Neural cell (in vitro differentiated cells): ENCODE results near the gene PLCXD3. TPM values are rescaled to one million over a fixed set of nuclear protein-coding genes. Genes with fewer than 3 reads are reported as not detected.

Experiments used
- H2AFZ ChIP-seq: fragments of 200-600, 300-800 bp; sonication (generic), shearing (Covaris generic); 2 replicates; pipeline ENCODE4 v1.6.0; 2014; ENCODE audit warnings: low read depth, mild to moderate bottlenecking, antibody characterized with exemption, low read length, moderate library complexity
- H3F3A ChIP-seq: fragments of 200-600 bp; shearing (Covaris generic); 2 replicates; pipeline ENCODE4 v1.6.1; 2016; ENCODE audit warnings: mild to moderate bottlenecking, moderate library complexity, mixed read lengths, antibody characterized with exemption, low read length; ENCODE audit not compliant: insufficient read depth, poor library complexity, severe bottlenecking
- H3K27ac ChIP-seq: fragments of 200-600, 300-800 bp; sonication (generic), shearing (Covaris generic); 2 replicates; pipeline ENCODE4 v1.5.1; 2014; ENCODE audit warnings: mild to moderate bottlenecking, low read length, moderate library complexity
- H3K27me3 ChIP-seq: fragments of 300-800, 200-600 bp; sonication (generic), shearing (Covaris generic); 2 replicates; pipeline ENCODE4 v1.6.0; 2014; ENCODE audit warnings: mild to moderate bottlenecking, low read depth, low read length, moderate library complexity; ENCODE audit not compliant: insufficient read depth
- H3K36me3 ChIP-seq: fragments of 300-800, 200-600 bp; sonication (generic), shearing (Covaris generic); 2 replicates; pipeline ENCODE4 v1.5.1; 2014; ENCODE audit warnings: mild to moderate bottlenecking, antibody characterized with exemption, low read length, moderate library complexity; ENCODE audit not compliant: insufficient read depth
- H3K4me2 ChIP-seq: fragments of 300-800, 200-600 bp; sonication (generic), shearing (Covaris generic); 2 replicates; pipeline ENCODE4 v1.6.0; 2014; ENCODE audit warnings: mild to moderate bottlenecking, low read length
- H3K4me3 ChIP-seq: fragments of 300-800, 200-600 bp; sonication (generic), shearing (Covaris generic); 2 replicates; pipeline ENCODE4 v1.5.1; 2014; ENCODE audit warnings: mild to moderate bottlenecking, low read length, moderate library complexity
- H3K79me2 ChIP-seq: fragments of 200-600 bp; shearing (Covaris generic); replicated peaks from 2 replicates; pipeline ENCODE4 v1.6.0; 2014; ENCODE audit warnings: mild to moderate bottlenecking, low read length, moderate library complexity; ENCODE audit not compliant: insufficient read depth
- H3K9ac ChIP-seq: fragments of 300-800, 200-600 bp; sonication (generic), shearing (Covaris generic); 2 replicates; pipeline ENCODE4 v1.6.1; 2016; ENCODE audit warnings: mild to moderate bottlenecking, low read length, mixed read lengths
- H3K9me2 ChIP-seq: fragments of 200-600 bp; shearing (Covaris generic); 2 replicates; pipeline ENCODE4 v1.6.1; 2016; ENCODE audit warnings: mild to moderate bottlenecking, low read length, mixed read lengths; ENCODE audit not compliant: insufficient read depth
- H3K9me3 ChIP-seq: fragments of 200-600, 300-800 bp; sonication (generic), shearing (Covaris generic); 2 replicates; pipeline ENCODE4 v1.6.1; 2016; ENCODE audit warnings: mild to moderate bottlenecking, mixed run types, low read length, moderate library complexity, mixed read lengths
- H4K20me1 ChIP-seq: fragments of 200-600 bp; shearing (Covaris generic); 2 replicates; pipeline ENCODE4 v1.6.1; 2016; ENCODE audit warnings: mild to moderate bottlenecking, mixed run types; ENCODE audit not compliant: insufficient read depth
- EP300 ChIP-seq: fragments of 450-650 bp; conservative IDR thresholded peaks from 2 replicates; pipeline ENCODE4 v1.6.1; 2014; ENCODE audit warnings: antibody characterized with exemption, mild to moderate bottlenecking, moderate library complexity; ENCODE audit not compliant: poor library complexity, severe bottlenecking
- EZH2 ChIP-seq: fragments of 200-600, 300-800 bp; shearing (Covaris generic), sonication (generic); IDR thresholded peaks from 2 replicates; pipeline ENCODE4 v1.6.1; 2014; ENCODE audit warnings: antibody characterized with exemption, low read length, borderline replicate concordance, mild to moderate bottlenecking; ENCODE audit not compliant: insufficient read depth, poor library complexity, severe bottlenecking
- MXI1 ChIP-seq: fragments of 450-650 bp; conservative IDR thresholded peaks from 2 replicates; pipeline ENCODE4 v1.6.1; 2014; ENCODE audit warnings: antibody characterized with exemption, mild to moderate bottlenecking; ENCODE audit not compliant: poor library complexity, severe bottlenecking
- POLR2AphosphoS5 ChIP-seq: IDR thresholded peaks from 2 replicates; pipeline ENCODE4 v1.6.1; 2012
- RAD21 ChIP-seq: fragments of 450-650 bp; conservative IDR thresholded peaks from 2 replicates; pipeline ENCODE4 v1.6.1; 2014; ENCODE audit warnings: antibody characterized with exemption, mild to moderate bottlenecking, moderate library complexity
- SMC3 ChIP-seq: fragments of 450-650 bp; conservative IDR thresholded peaks from 2 replicates; pipeline ENCODE4 v1.6.1; 2014; ENCODE audit warnings: antibody characterized with exemption, mild to moderate bottlenecking, moderate library complexity; ENCODE audit not compliant: poor library complexity
- TAF1 ChIP-seq: IDR thresholded peaks from 2 replicates; pipeline ENCODE4 v1.6.1; 2012; ENCODE audit warnings: low read depth
- polyA plus RNA-seq: library from polyadenylated mRNA; depleted of rRNA; stranded (reverse); fragments of >200 nt; gene quantifications from 2 replicates; pipeline ENCODE4 v1.2.3, GENCODE V29; 2014
- TF ChIP-seq, protein P1 (sequence below): IDR thresholded peaks from 2 replicates; pipeline ENCODE4 v1.6.1; 2012; ENCODE audit warnings: borderline replicate concordance
- TF ChIP-seq, protein P2 (sequence below): fragments of 450-650 bp; IDR thresholded peaks from 2 replicates; pipeline ENCODE4 v1.5.1; 2014; ENCODE audit warnings: antibody characterized with exemption, mild to moderate bottlenecking, moderate library complexity; ENCODE audit not compliant: poor library complexity, severe bottlenecking

Gene PLCXD3
- polyA plus RNA-seq, 1 donor from 2014 or later = 6.6 TPM

DNA sequence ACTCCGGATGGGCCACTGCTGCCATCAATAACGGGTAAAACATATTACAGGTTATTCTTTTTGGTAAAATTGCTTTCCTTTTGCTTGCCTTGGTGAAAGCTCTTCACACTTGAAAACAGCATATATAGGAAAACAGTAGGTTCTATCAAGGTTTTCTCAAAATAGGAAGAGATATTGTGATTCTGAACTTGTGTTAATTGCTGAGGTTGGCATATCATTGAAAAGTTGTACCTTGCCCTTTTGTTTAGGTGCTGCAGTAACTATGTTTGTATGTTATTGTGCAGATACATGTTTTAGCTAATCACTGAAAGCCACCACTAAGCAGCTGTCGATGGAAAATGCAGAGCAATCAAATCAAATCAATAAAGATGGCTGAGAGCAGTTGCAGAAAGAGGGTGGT is 219.1 kb downstream of the PLCXD3 start:
- Histone ChIP-seq H4K20me1 (no peaks in the 10 kb centered on the region), H3K36me3 (no peaks in the 10 kb centered on the region), H2AFZ (no peak overlapping the region), H3K27ac (no peak overlapping the region), H3K9me3 (no peaks in the 10 kb centered on the region), H3F3A (no peaks in the 10 kb centered on the region), H3K9me2 (no peaks in the 10 kb centered on the region), H3K9ac (no peak overlapping the region), H3K27me3 (no peaks in the 10 kb centered on the region), H3K79me2 (no peaks in the 10 kb centered on the region), H3K4me3 (no peak overlapping the region), H3K4me2 (no peak overlapping the region)
- TF ChIP-seq SMC3 = no peak
- TF ChIP-seq, protein P1, sequence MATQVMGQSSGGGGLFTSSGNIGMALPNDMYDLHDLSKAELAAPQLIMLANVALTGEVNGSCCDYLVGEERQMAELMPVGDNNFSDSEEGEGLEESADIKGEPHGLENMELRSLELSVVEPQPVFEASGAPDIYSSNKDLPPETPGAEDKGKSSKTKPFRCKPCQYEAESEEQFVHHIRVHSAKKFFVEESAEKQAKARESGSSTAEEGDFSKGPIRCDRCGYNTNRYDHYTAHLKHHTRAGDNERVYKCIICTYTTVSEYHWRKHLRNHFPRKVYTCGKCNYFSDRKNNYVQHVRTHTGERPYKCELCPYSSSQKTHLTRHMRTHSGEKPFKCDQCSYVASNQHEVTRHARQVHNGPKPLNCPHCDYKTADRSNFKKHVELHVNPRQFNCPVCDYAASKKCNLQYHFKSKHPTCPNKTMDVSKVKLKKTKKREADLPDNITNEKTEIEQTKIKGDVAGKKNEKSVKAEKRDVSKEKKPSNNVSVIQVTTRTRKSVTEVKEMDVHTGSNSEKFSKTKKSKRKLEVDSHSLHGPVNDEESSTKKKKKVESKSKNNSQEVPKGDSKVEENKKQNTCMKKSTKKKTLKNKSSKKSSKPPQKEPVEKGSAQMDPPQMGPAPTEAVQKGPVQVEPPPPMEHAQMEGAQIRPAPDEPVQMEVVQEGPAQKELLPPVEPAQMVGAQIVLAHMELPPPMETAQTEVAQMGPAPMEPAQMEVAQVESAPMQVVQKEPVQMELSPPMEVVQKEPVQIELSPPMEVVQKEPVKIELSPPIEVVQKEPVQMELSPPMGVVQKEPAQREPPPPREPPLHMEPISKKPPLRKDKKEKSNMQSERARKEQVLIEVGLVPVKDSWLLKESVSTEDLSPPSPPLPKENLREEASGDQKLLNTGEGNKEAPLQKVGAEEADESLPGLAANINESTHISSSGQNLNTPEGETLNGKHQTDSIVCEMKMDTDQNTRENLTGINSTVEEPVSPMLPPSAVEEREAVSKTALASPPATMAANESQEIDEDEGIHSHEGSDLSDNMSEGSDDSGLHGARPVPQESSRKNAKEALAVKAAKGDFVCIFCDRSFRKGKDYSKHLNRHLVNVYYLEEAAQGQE = no peak

DNA sequence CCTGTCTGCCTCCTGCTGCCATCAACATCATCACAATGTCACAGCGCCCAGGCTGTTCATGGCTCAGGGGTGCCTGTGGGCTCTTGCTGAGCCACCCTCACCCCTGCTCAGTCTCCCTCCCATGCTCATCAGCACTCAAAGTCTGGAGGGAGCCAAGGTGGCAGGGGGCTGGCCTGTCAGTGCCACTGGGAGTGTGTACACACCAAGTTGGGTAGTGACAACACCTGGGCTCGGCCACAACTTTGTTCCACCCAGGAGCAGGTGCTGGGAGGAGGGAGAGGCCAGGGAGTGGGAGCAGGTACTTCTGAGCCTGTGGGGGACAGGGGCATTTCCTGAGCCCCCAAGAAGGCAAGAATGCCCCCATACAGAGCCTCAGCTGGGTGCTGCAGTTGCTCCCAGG is 219.6 kb downstream of the PLCXD3 start:
- Histone ChIP-seq H4K20me1 (no peaks in the 10 kb centered on the region), H3K79me2 (no peaks in the 10 kb centered on the region), H3K9ac (no peak overlapping the region), H3F3A (no peaks in the 10 kb centered on the region), H2AFZ (no peak overlapping the region), H3K27ac (no peak overlapping the region), H3K36me3 (no peaks in the 10 kb centered on the region), H3K4me2 (no peak overlapping the region), H3K27me3 (no peaks in the 10 kb centered on the region), H3K9me3 (no peaks in the 10 kb centered on the region), H3K4me3 (no peak overlapping the region), H3K9me2 (no peaks in the 10 kb centered on the region)
- TF ChIP-seq TAF1 (no peak), MXI1 (no peak), EZH2 (no peak), POLR2AphosphoS5 (no peak), SMC3 (no peak), EP300 (no peak), RAD21 (no peak)
- TF ChIP-seq, protein P1 = no peak
- TF ChIP-seq, protein P2, sequence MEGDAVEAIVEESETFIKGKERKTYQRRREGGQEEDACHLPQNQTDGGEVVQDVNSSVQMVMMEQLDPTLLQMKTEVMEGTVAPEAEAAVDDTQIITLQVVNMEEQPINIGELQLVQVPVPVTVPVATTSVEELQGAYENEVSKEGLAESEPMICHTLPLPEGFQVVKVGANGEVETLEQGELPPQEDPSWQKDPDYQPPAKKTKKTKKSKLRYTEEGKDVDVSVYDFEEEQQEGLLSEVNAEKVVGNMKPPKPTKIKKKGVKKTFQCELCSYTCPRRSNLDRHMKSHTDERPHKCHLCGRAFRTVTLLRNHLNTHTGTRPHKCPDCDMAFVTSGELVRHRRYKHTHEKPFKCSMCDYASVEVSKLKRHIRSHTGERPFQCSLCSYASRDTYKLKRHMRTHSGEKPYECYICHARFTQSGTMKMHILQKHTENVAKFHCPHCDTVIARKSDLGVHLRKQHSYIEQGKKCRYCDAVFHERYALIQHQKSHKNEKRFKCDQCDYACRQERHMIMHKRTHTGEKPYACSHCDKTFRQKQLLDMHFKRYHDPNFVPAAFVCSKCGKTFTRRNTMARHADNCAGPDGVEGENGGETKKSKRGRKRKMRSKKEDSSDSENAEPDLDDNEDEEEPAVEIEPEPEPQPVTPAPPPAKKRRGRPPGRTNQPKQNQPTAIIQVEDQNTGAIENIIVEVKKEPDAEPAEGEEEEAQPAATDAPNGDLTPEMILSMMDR = no peak
